HG03196 (cell line): ENCODE results near the gene ZNF428.
"Not testable (repeated sequence)": the region's sequence is repeated elsewhere in the genome, so short reads cannot be mapped to it uniquely, and the experiment has no call there.

ENCODE experiments used
- ATAC-seq: cut with Tn5 transposase; IDR thresholded peaks from one replicate; pipeline ENCODE4 v1.9.1; 2021; ENCODE audit not compliant: unreplicated experiment

Gene ZNF428

GRCh38 chr19:43594710-43595604 is 24.5 kb downstream of the ZNF428 start:
- no peak for ATAC-seq

GRCh38 chr19:43594081-43594697 is 25.2 kb downstream of the ZNF428 start:
- ATAC-seq: no peak

- no peak for ATAC-seq
Measured at GRCh38 chr19:43592800-43593350, 26.6 kb downstream of the ZNF428 start.

GRCh38 chr19:43591904-43592772 is 27.3 kb downstream of the ZNF428 start:
- ATAC-seq: no peak

- ATAC-seq: no peak
Measured at GRCh38 chr19:43589678-43590077, 29.8 kb downstream of the ZNF428 start.

- no peak for ATAC-seq
Measured at GRCh38 chr19:43589277-43589676, 30.2 kb downstream of the ZNF428 start.

GRCh38 chr19:43587029-43587428 is 32.4 kb downstream of the ZNF428 start:
- not testable (repeated sequence) for ATAC-seq

- ATAC-seq: no peak
Measured at GRCh38 chr19:43586346-43586745, 33.1 kb downstream of the ZNF428 start.

- ATAC-seq: no peak
Measured at GRCh38 chr19:43584484-43584883, 34.9 kb downstream of the ZNF428 start.

GRCh38 chr19:43582495-43582894 is 36.9 kb downstream of the ZNF428 start:
- ATAC-seq: no peak

- ATAC-seq: no peak
Measured at GRCh38 chr19:43581467-43581866, 38.0 kb downstream of the ZNF428 start.

- ATAC-seq: no peak
Measured at GRCh38 chr19:43578787-43579186, 40.6 kb downstream of the ZNF428 start.

- no peak for ATAC-seq
Measured at GRCh38 chr19:43575955-43576878, 43.2 kb downstream of the ZNF428 start.

- peak; percentile 92 for ATAC-seq
Measured at GRCh38 chr19:43575156-43575950, 44.1 kb downstream of the ZNF428 start, which contains the start of the genes PINLYP and XRCC1. PINLYP (plus strand) TSS chr19:43575801; CDS start chr19:43577192, 1,391 bp downstream. XRCC1 (minus strand) TSS chr19:43575527; CDS start chr19:43575458, 69 bp downstream.

- ATAC-seq: no peak
Measured at GRCh38 chr19:43574424-43575155, 44.8 kb downstream of the ZNF428 start.

GRCh38 chr19:43572171-43572588 is 47.2 kb downstream of the ZNF428 start:
- ATAC-seq: no peak

GRCh38 chr19:43570174-43570791 is 49.1 kb downstream of the ZNF428 start:
- no peak for ATAC-seq

GRCh38 chr19:43569657-43570056 is 49.8 kb downstream of the ZNF428 start:
- no peak for ATAC-seq
